Lung (tissue), 12 donors: ENCODE data around the gene MPP7. TPM values are rescaled to one million over a fixed set of nuclear protein-coding genes. Genes with fewer than 3 reads are reported as not detected.
"Not testable (repeated sequence)": the region's sequence is repeated elsewhere in the genome, so short reads cannot be mapped to it uniquely, and the experiment has no call there.

Source experiments
- ATAC-seq: fragments of 200-7000 bp; cut with Tn5 transposase; one replicate; pipeline ENCODE4 v1.9.1; 2020; ENCODE audit warnings: moderate number of reproducible peaks; ENCODE audit not compliant: insufficient read depth, low FRiP score
- DNase-seq, 3 donors: peaks; one replicate each; pipeline ENCODE4 v3.0.0-alpha.2; 2013 to 2017
- H3K27ac ChIP-seq, 2 donors: one replicate each; pipeline ENCODE4 v1.5.1; 2013; ENCODE audit warnings: mild to moderate bottlenecking in 2 of 2, moderate library complexity in 2 of 2, control low read depth in 1 of 2, inconsistent platforms in 1 of 2, low read depth in 1 of 2, low read length in 1 of 2
- H3K27me3 ChIP-seq, 3 donors: one replicate each; pipeline ENCODE4 v1.5.1; 2013; ENCODE audit warnings: low read length in 2 of 3; ENCODE audit not compliant: control insufficient read depth in 3 of 3, insufficient read depth in 3 of 3
- H3K36me3 ChIP-seq, 4 donors: one replicate each; pipeline ENCODE4 v1.5.1; 2013; ENCODE audit warnings: low read length in 4 of 4, mild to moderate bottlenecking in 1 of 4, moderate library complexity in 1 of 4; ENCODE audit not compliant: control insufficient read depth in 4 of 4, insufficient read depth in 4 of 4
- H3K4me1 ChIP-seq, 5 donors: one replicate each; pipeline ENCODE4 v1.5.1; 2013; ENCODE audit warnings: low read length in 5 of 5, mild to moderate bottlenecking in 2 of 5, moderate library complexity in 1 of 5; ENCODE audit not compliant: control insufficient read depth in 5 of 5, insufficient read depth in 5 of 5
- H3K4me3 ChIP-seq: one replicate; pipeline ENCODE4 v1.5.1; 2013; ENCODE audit warnings: mild to moderate bottlenecking, control low read depth, moderate library complexity
- H3K9ac ChIP-seq, 2 donors: one replicate each; pipeline ENCODE4 v1.5.1; 2013; ENCODE audit warnings: low read length in 2 of 2, control low read depth in 1 of 2; ENCODE audit not compliant: insufficient read depth in 1 of 2
- H3K9me3 ChIP-seq, 4 donors: one replicate each; pipeline ENCODE4 v1.5.1; 2013; ENCODE audit warnings: low read length in 3 of 4, mild to moderate bottlenecking in 1 of 4, moderate library complexity in 1 of 4; ENCODE audit not compliant: control insufficient read depth in 4 of 4, insufficient read depth in 3 of 4
- CTCF ChIP-seq: IDR thresholded peaks from 2 replicates; pipeline ENCODE4 v1.5.1; 2012; ENCODE audit warnings: mild to moderate bottlenecking; ENCODE audit errors: control extremely low read depth, extremely low read depth
- WGBS, 2 donors: extraction: QIAGEN DNeasy Blood & Tissue Kit; methylation state at CpG; one replicate each; pipeline ENCODE4 v1.1.7; 2013; 5-methylcytosine and 5-hydroxymethylcytosine counted together
- polyA plus RNA-seq, 2 donors: library from polyadenylated mRNA; stranded (reverse); fragments of 200-250 nt; gene quantifications; one replicate each; pipeline ENCODE4 v1.2.1, GENCODE V29; 2013
- total RNA-seq, 2 donors: library from RNA; depleted of rRNA in 1 of 2; stranded (reverse); fragments of >200 nt in 1 of 2; gene quantifications; one replicate each; pipeline ENCODE4 v1.2.1, GENCODE V29; 2014 to 2021
- donor health status: control.
- donor health status: control.
- donor health status: Bipolar disorder and iron deficiency.
- donor health status: healthy.
- donor health status: DM: yes; HTN: yes; CAD: no.

The MPP7 gene
- total and polyA plus RNA-seq, 4 donors: 7.0 to 37.2 (median 19.2) TPM

- Histone ChIP-seq H3K27ac (no peak overlapping the region), H3K9ac (no peak overlapping the region), H3K27me3 (no peaks in the 10 kb centered on the region), H3K9me3 (no peaks in the 10 kb centered on the region), H3K36me3 (no peaks in the 10 kb centered on the region), H3K4me1 (no peaks in the 10 kb centered on the region), H3K4me3 (no peak overlapping the region)
- DNase-seq: no peak
- no peak for TF ChIP-seq CTCF
- ATAC-seq: no peak
- WGBS, 2 donors: 94 to 95% methylated on average over 2 of the region's 2 CpGs
Observed at GRCh38 chr10:28343252-28343651, 40.4 kb upstream of the MPP7 start.

DNA sequence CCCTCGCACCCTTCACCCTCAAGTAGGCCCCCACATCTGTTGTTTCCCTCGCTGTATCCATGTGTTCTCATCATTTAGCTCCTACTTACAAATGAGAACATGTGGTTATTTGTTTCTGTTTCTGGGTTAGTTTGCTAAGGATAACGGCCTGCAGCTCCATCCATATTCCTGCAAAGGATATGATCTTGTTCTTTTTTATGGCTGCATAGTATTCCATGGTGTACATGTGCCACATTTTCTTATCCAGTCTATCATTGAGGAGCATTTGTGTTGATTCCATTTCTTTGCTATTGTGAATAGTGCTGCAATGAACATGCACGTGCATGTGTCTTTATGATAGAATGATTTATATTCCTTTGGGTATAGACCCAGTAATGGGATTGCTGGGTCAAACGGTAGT is 38.8 kb upstream of the MPP7 start:
- not testable (repeated sequence) for ATAC-seq, H3K4me3 ChIP-seq, H3K4me1 ChIP-seq, H3K27me3 ChIP-seq, H3K9me3 ChIP-seq, H3K9ac ChIP-seq, H3K36me3 ChIP-seq, DNase-seq, H3K27ac ChIP-seq
- 88 to 91% methylated on average over 5 of the region's 5 CpGs for WGBS, 2 donors

DNA sequence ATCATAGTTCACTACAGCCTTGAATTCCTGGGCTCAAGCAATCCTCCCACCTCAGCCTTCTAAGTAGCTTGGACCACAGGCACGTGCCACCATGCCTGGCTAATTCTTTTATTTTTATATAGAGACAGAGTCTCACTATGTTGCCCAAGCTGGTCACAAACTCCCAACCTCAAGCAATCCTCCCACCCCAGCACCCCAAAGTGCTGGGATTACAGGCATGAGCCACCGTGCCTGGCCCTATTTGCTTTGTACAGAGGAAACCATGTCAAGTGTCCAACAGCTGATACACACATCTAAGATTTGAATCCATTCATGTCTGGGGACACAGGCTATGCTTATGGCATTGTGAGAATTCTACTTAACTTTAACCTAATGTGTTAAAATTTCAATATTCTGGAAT is 29.9 kb upstream of the MPP7 start:
- Histone ChIP-seq H3K9ac (no peak overlapping the region), H3K27me3 (peaks cover 0 to 3% (median 0%) of the 10 kb centered on the region in 3 donors), H3K4me1 (peaks cover 0 to 19% (median 1%) of the 10 kb centered on the region in 5 donors), H3K4me3 (no peak overlapping the region), H3K27ac (peak overlapping the region in 1 of 2 donors; percentile 22), H3K9me3 (no peaks in the 10 kb centered on the region), H3K36me3 (no peaks in the 10 kb centered on the region)
- DNase-seq: no peak
- 62 to 73% methylated on average over 2 of the region's 2 CpGs for WGBS, 2 donors
- ATAC-seq: no peak
- TF ChIP-seq CTCF: no peak

- no peak overlapping the region for H3K4me3 ChIP-seq
- WGBS, 2 donors: 43 to 62% methylated on average over 3 of the region's 3 CpGs
- no peak overlapping the region for H3K9ac ChIP-seq
- no peaks in the 10 kb centered on the region for H3K36me3 ChIP-seq
- DNase-seq: no peak
- no peak overlapping the region for H3K27ac ChIP-seq
- peaks cover 0 to 3% (median 0%) of the 10 kb centered on the region in 3 donors for H3K27me3 ChIP-seq
- H3K9me3 ChIP-seq: no peaks in the 10 kb centered on the region
- peaks cover 1 to 18% (median 2%) of the 10 kb centered on the region in 5 donors for H3K4me1 ChIP-seq
- no peak for TF ChIP-seq CTCF
- ATAC-seq: no peak
Observed at GRCh38 chr10:28331841-28332240, 29.0 kb upstream of the MPP7 start.
